Fibroblast of lung (primary cell): ENCODE data around the gene SLC7A6OS. TPM values are rescaled to one million over a fixed set of nuclear protein-coding genes. Genes with fewer than 3 reads are reported as not detected.

Experiments used
- DNase-seq, 2 donors: peaks; one replicate each; pipeline versions ENCODE4 v3.0.0 to v3.0.0-alpha.2; 2010; ENCODE audit warnings: low read depth in 2 of 2
- H2AFZ ChIP-seq: 2 replicates; pipeline ENCODE4 v1.5.1; 2012; ENCODE audit warnings: low read length, control low read depth, inconsistent platforms
- H3K27ac ChIP-seq: 2 replicates; pipeline ENCODE4 v1.5.1; 2011; ENCODE audit warnings: low read length, control low read depth; ENCODE audit not compliant: insufficient read depth
- H3K27me3 ChIP-seq: 2 replicates; pipeline ENCODE4 v1.5.1; 2011; ENCODE audit warnings: mild to moderate bottlenecking, low read length; ENCODE audit not compliant: control insufficient read depth, insufficient read depth
- H3K36me3 ChIP-seq: 2 replicates; pipeline ENCODE4 v1.5.1; 2011; ENCODE audit warnings: low read length; ENCODE audit not compliant: control insufficient read depth, insufficient read depth
- H3K4me1 ChIP-seq: 2 replicates; pipeline ENCODE4 v1.5.1; 2011; ENCODE audit warnings: low read length; ENCODE audit not compliant: control insufficient read depth, insufficient read depth; ENCODE audit errors: extremely low read depth
- H3K4me2 ChIP-seq: 2 replicates; pipeline ENCODE4 v1.5.1; 2011; ENCODE audit warnings: low read length, control low read depth; ENCODE audit not compliant: insufficient read depth; ENCODE audit errors: extremely low read depth
- H3K4me3 ChIP-seq, 4 experiments: fragments of 200-600 bp in 1 of 4; sonication (generic) in 1 of 4; replicated peaks in 1 of 4; 2 replicates each; pipeline ENCODE4 v1.5.1; 2011 to 2016; ENCODE audit warnings: low read length in 4 of 4, low read depth in 3 of 4, mild to moderate bottlenecking in 3 of 4, control low read depth in 2 of 4, inconsistent platforms in 1 of 4, mixed read lengths in 1 of 4; ENCODE audit not compliant: insufficient read depth in 1 of 4; ENCODE audit errors: control extremely low read depth in 1 of 4
- H3K79me2 ChIP-seq: 2 replicates; pipeline ENCODE4 v1.5.1; 2012; ENCODE audit warnings: mild to moderate bottlenecking, low read length, inconsistent platforms; ENCODE audit not compliant: control insufficient read depth, insufficient read depth
- H3K9ac ChIP-seq: 2 replicates; pipeline ENCODE4 v1.5.1; 2011; ENCODE audit warnings: mild to moderate bottlenecking, low read length, control low read depth; ENCODE audit not compliant: insufficient read depth
- H3K9me3 ChIP-seq: 2 replicates; pipeline ENCODE4 v1.5.1; 2012; ENCODE audit warnings: low read depth, low read length; ENCODE audit not compliant: control insufficient read depth, insufficient read depth
- H4K20me1 ChIP-seq: 2 replicates; pipeline ENCODE4 v1.5.1; 2011; ENCODE audit warnings: low read length; ENCODE audit not compliant: control insufficient read depth, insufficient read depth; ENCODE audit errors: extremely low read depth
- CTCF ChIP-seq, 2 donors: IDR thresholded peaks in 1 of 2; conservative IDR thresholded peaks in 1 of 2; 1 replicate in 1 of 2; 2 replicates in 1 of 2; pipeline ENCODE4 v1.5.1; 2011 to 2012; ENCODE audit warnings: low read length in 2 of 2, control low read depth in 1 of 2, inconsistent platforms in 1 of 2, low read depth in 1 of 2, mild to moderate bottlenecking in 1 of 2
- EZH2 ChIP-seq: IDR thresholded peaks from 2 replicates; pipeline ENCODE4 v1.5.1; 2012; ENCODE audit warnings: low read length, control low read depth, mild to moderate bottlenecking; ENCODE audit errors: missing control alignments
- polyA plus RNA-seq, 2 donors: library from polyadenylated mRNA; depleted of rRNA in 1 of 2; stranded (reverse) in 1 of 2; unstranded in 1 of 2; fragments of >200 nt; gene quantifications; 2 replicates each; pipeline ENCODE4 v1.2.1, GENCODE V29; 2011 to 2012; ENCODE audit warnings: missing spikeins in 1 of 2
- total RNA-seq: library from RNA; depleted of rRNA; stranded (reverse); fragments of >200 nt; gene quantifications from 2 replicates; pipeline ENCODE4 v1.2.1, GENCODE V29; 2014

Gene SLC7A6OS
- total and polyA plus RNA-seq, 2 donors (not counting 1 experiment from before 2014, with no cell fraction given): 8.7 to 19.5 TPM

DNA sequence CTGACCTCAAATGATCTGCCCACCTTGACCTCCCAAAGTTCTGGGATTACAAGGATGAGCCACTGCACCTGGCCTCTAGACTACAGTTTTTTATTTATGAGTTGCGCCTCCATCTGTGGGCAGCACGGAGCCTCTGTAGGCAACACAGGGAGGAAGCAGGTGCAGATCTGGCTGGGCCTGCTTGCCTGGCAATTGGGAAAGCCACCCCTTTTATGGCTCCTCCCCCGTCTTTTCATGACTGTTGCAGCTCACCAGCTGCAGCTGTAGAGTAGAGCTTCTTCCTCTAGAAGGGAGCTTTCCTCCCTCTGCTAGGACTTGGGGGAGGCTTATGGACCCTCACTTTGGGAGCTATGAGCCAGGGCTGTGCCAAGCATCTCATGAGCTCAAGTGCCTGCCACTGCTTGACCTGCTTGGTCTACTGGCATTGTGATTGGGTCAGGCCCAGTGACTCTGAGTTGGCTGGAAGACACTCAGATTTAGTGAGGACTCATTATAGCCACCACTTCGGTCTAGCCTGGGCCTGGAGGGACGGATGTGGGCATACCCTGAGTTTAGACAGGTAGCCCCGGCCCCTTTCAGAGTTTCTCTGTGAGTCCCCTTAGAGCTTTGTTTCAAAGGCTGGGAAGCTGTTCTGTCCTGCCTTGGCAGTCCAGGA, 53.4 kb downstream of the SLC7A6OS start:
- H2AFZ ChIP-seq: no peak overlapping the region
- H3K4me2 ChIP-seq: no peak overlapping the region
- H3K4me1 ChIP-seq: peaks cover 2% of the 10 kb centered on the region
- no peaks in the 10 kb centered on the region for H3K9me3 ChIP-seq
- no peak overlapping the region for H3K9ac ChIP-seq
- H3K27me3 ChIP-seq: no peaks in the 10 kb centered on the region
- H3K4me3 ChIP-seq: no peak overlapping the region
- peak overlapping the region; percentile 8 for H3K27ac ChIP-seq
- TF ChIP-seq EZH2 (no peak), CTCF (conservative IDR thresholded peaks at IDR 0.05 in 1 of 2, IDR thresholded peaks at IDR 0.05 in 1 of 2; ENCODE audit: low read depth in 1 of 2, low read length in 2 of 2) (no peak)
- no peaks in the 10 kb centered on the region for H3K79me2 ChIP-seq
- no peak for DNase-seq
- H3K36me3 ChIP-seq: peaks cover 17% of the 10 kb centered on the region
- H4K20me1 ChIP-seq: no peaks in the 10 kb centered on the region

DNA sequence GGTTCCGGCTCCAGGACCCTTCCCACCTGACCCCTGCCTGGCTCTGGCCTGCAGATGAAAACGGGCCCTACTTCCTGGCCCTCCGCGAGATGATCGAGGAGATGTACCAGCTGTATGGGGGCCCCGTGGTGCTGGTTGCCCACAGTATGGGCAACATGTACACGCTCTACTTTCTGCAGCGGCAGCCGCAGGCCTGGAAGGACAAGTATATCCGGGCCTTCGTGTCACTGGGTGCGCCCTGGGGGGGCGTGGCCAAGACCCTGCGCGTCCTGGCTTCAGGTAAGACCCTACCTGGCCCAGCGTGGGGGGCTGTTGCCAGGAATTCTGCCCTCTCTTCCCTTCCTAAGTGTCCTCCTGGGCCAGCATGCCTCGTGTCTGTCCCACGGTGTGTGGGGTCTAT, 55.0 kb downstream of the SLC7A6OS start:
- no peaks in the 10 kb centered on the region for H3K27me3 ChIP-seq
- no peak overlapping the region for H3K4me2 ChIP-seq
- DNase-seq: no peak
- TF ChIP-seq EZH2 (no peak), CTCF (conservative IDR thresholded peaks at IDR 0.05 in 1 of 2, IDR thresholded peaks at IDR 0.05 in 1 of 2; ENCODE audit: low read depth in 1 of 2, low read length in 2 of 2) (no peak)
- no peak overlapping the region for H3K9ac ChIP-seq
- H3K9me3 ChIP-seq: no peaks in the 10 kb centered on the region
- no peak overlapping the region for H3K4me3 ChIP-seq
- no peak overlapping the region for H3K27ac ChIP-seq
- H2AFZ ChIP-seq: no peak overlapping the region
- peaks cover 2% of the 10 kb centered on the region for H3K4me1 ChIP-seq
- H3K79me2 ChIP-seq: no peaks in the 10 kb centered on the region
- no peaks in the 10 kb centered on the region for H4K20me1 ChIP-seq
- H3K36me3 ChIP-seq: peaks cover 19% of the 10 kb centered on the region

GRCh38 chr16:68253721-68254120, 57.0 kb downstream of the SLC7A6OS start:
- Histone ChIP-seq H3K4me3 (no peak overlapping the region), H4K20me1 (no peaks in the 10 kb centered on the region)
- TF ChIP-seq CTCF (conservative IDR thresholded peaks at IDR 0.05 in 1 of 2, IDR thresholded peaks at IDR 0.05 in 1 of 2; ENCODE audit: low read depth in 1 of 2, low read length in 2 of 2): no peak

More at GRCh38 chr16:68253721-68254120, 57.0 kb downstream of the SLC7A6OS start:
- Histone ChIP-seq H3K4me2 (no peak overlapping the region), H3K4me1 (peaks cover 2% of the 10 kb centered on the region), H3K79me2 (no peaks in the 10 kb centered on the region), H2AFZ (no peak overlapping the region), H3K9me3 (no peaks in the 10 kb centered on the region), H3K36me3 (peaks cover 11% of the 10 kb centered on the region), H3K27me3 (no peaks in the 10 kb centered on the region), H3K27ac (no peak overlapping the region), H3K9ac (no peak overlapping the region)
- no peak for DNase-seq
